HG02884 (cell line): ENCODE measurements around the gene PPP1R13L.
"Not testable (repeated sequence)": the region's sequence is repeated elsewhere in the genome, so short reads cannot be mapped to it uniquely, and the experiment has no call there.

Experiments
- ATAC-seq: cut with Tn5 transposase; IDR thresholded peaks from one replicate; pipeline ENCODE4 v1.9.1; 2021; ENCODE audit warnings: mild to moderate bottlenecking, moderate library complexity; ENCODE audit not compliant: unreplicated experiment

PPP1R13L gene

DNA sequence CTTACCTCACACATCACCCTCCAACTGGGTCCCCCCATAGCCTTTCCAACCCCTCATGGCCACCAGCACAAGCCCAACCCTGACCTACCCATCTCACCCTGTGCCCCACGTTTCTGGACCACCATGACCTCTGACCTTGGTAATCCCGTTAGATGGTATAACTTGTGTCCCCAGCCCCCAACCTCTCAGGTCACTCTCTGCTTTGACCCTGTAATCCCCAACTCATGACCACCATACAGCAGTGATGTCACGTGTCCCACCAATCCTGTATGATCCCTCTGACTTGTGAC is 55.8 kb downstream of the PPP1R13L start:
- ATAC-seq, result no peak

- no peak for ATAC-seq
These were observed 56.3 kb downstream of the PPP1R13L start for GRCh38 chr19:45348367-45349125.

DNA sequence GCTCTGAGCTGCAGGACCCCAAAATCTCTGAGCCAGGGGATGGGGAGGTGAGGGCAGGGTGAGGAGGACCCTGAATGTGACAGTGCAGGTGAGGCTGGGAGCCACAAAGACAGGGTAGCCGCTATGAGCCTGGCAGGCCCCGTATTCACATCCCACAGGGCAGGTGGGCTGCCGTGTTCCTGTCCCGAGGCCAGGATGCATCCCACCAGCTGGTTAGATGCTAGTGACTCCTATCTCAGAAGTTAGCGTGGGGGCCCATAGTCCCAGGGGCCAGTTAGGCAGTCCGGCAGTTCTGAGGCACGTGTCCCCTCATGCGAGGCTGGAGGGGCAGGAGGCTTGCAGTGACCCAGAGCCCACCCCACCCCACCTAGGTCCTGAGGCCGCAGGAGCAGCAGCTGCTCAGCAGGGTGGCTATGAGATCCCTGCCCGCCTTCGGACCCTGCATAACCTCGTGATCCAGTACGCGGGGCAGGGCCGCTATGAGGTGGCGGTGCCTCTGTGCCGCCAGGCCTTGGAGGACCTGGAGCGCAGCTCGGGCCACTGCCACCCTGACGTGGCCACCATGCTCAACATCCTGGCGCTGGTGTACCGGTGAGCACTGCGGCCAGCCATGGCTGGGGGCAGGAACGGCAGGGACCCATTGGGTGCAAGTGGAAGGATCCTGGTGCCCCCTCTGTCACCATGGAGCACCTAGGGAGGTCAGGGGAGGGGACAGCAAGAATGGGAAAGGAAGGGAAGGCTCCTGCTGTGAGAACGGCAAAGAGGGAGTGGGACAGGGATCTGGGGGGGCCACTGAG is 57.1 kb downstream of the PPP1R13L start:
- ATAC-seq, result no peak

DNA sequence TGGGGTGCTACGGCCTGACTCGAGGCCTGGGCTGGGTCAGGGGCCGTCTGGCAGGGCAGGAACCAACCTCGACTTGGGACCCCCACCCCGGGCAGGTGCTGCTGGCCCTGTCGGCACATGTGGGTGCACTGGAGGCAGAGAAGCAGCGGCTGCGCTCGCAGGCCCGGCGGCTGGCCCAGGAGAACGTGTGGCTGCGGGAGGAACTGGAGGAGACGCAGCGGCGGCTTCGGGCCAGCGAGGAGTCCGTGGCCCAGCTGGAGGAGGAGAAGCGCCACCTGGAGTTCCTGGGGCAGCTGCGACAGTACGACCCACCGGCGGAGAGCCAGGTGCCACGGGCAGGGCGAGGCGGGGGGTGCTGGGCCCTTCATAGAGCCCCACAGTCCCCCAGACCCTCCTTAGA is 58.4 kb downstream of the PPP1R13L start:
- ATAC-seq, result no peak

- no peak for ATAC-seq
These were observed 59.4 kb downstream of the PPP1R13L start for GRCh38 chr19:45345506-45345860.

DNA sequence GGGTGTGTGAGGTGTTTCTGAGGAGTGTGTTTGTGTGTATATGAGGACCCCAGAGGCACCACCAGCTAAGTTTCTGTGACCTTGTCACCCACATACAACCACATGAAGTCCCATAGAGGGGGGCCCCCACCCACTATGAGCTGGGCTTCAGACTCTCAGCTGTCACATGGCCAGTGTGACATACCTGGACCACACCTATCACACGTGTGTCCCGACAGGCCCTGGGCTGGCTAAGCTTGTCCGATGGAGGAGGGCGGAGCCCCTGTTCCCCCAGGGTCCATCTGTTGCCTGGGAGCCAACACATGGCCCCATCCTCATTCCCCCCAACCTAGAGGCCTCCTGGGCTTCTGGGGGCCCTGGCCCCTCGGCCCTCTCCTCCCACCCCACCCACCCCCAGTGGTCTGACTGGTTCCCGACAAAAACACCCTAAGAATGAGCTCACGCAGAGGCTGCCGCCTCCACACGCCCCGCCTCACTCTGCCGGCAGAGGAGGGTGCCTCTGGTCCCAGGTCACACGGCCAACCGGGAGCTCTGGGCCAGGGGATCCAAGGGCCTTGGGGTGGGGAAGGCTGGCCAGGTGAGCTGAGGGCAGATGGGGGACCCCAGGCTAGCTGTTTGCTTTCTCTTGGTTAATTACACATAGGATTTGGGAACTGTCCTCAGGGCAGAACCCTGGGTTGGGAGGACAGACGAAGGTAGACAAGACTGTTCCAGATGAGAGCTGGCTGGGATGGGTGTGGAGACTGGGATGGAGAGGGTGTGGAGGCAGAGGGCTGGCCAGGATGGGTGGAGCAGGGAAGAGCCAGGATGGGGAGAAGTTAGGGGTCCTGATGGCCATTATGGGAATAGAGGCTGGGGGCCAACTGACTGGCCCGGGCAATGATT is 60.0 kb downstream of the PPP1R13L start:
- ATAC-seq, result no peak

DNA sequence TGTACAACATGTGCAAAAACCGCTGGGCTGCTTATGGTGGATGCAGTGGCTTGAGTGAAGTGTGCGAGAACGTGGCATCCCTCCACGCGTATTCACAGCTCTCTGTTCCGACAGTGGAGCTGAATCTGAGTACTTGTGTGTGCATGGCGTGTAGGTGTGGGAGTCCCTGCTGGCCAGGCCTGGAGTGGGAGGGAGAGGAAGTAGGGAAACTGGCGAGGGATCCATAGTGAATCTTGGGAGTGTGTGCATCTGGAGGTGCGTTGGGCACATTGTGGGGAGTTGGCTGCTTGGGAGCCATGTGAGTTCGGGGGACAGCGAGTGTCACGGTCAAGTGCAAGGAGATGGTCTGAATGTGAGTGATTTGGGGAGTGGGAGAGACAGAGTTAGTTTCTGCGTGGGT is 62.0 kb downstream of the PPP1R13L start:
- ATAC-seq, result no peak

- no peak for ATAC-seq
These were observed 63.9 kb downstream of the PPP1R13L start for GRCh38 chr19:45340899-45341453.

GRCh38 chr19:45340232-45340898 is 64.5 kb downstream of the PPP1R13L start, which contains the start of gene KLC3:
KLC3 (plus strand) TSS chr19:45340750; CDS start chr19:45345542, 4,792 bp downstream.
- no peak for ATAC-seq

- no peak for ATAC-seq
These were observed 65.2 kb downstream of the PPP1R13L start for GRCh38 chr19:45339629-45340028.

GRCh38 chr19:45336696-45337251 is 68.1 kb downstream of the PPP1R13L start:
- no peak for ATAC-seq

DNA sequence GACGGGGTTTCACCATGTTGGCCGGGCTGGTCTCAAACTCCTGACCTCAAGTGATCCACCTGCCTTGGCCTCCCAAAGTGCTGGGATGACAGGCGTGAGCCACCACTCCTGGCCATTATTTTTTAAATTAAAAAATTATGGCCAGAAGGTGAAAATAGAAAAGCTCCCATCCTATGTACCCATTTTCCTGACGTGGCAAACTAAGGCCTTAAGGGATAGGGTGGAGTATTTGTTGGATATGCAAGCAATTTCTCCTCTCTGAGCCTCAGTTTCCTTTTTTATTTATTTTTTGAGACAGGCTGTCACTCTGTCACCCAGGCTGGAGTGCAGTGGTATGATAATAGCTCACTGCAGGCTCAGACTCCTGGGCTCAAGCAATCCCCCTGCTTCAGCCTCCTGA is 70.0 kb downstream of the PPP1R13L start:
- ATAC-seq, result not testable (repeated sequence)

GRCh38 chr19:45333609-45334303 is 71.1 kb downstream of the PPP1R13L start:
- no peak for ATAC-seq

GRCh38 chr19:45331411-45331810 is 73.5 kb downstream of the PPP1R13L start:
- ATAC-seq, result no peak
